HG02763 (cell line): Measurements from ENCODE around the gene TMEM164.

Experiments used
- ATAC-seq: cut with Tn5 transposase; IDR thresholded peaks from one replicate; pipeline ENCODE4 v1.9.1; 2021; ENCODE audit warnings: mild to moderate bottlenecking, moderate library complexity; ENCODE audit not compliant: unreplicated experiment

TMEM164 gene

DNA sequence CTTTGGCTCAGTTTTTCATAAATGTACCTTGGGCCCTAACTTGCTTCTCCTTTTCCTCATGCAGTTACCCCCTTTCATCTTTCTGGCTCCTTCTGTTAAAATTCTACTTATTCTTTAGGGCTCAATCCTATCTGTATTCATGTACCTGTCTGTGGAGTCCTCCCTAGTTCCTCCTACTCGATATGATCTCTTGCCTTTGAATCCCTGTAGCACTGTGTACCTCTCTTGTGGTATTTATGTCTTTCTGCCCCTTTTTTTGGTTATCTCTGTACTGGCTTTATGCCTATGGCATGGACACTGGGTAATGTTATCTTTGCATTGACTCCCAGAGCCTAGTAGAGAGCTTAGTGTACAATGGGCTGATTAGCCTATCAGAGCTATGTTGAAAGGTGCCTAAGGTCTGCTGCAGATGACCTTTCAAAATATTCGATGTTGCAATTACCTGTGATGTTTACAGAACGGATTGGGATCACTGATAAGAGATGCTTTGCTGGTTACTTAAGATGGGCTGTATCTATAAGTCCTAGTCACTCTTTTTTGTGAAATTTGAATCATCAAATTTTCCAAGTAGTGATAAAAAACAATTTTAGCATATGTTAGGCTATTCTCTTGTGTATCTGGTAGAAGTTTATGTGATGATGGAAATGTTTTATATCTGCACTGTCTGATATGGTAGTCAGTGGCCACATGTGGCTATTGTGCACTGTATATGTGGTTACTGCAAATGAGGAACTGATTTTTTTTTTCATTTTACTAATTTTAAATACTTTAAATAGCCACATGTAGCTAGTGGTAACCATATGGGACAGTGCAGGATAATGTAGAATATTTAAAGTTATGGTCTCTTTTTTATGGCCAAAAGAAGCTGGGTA is 33.5 kb downstream of the TMEM164 start:
- no peak for ATAC-seq

- ATAC-seq: no peak
Observed at GRCh38 chrX:110037178-110037577, 34.3 kb downstream of the TMEM164 start.

DNA sequence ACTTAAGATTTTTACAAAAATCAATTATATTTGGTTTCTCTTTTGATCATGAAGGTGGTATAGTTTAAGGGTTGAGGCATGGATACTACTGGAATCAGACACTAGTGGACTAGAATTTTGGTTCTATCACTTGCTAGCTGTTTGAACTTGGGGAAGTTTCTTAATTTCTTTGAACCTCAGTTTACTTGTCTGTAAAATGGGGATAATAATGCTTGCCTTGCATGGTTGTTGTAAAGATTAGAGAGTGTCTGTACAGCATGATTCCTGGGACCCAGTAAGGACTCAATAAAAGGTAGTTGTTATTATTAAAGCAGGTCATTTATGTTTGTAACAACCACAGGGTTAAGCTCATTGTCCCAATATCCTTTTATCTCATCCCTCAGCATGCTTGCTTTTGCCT is 36.0 kb downstream of the TMEM164 start:
- ATAC-seq: no peak

DNA sequence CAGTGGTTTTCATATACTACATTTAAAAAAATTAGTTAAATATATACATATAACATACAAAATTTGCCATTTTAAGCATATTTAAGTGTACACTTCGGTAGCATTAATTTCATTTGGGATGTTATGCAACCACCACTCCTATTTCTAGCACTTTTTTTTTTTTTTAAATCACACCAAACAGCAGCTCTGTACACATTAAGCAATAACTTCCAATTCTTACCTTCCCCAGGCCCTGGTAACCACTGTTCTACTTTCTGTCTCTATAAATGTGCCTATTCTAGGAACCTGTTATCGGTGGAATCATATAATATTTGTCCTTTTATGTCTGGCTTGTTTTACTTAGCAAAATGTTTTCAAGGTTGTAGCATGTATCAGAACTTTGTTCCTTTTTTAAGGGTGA is 39.1 kb downstream of the TMEM164 start:
- no peak for ATAC-seq

GRCh38 chrX:110042496-110042895 is 39.6 kb downstream of the TMEM164 start:
- ATAC-seq: no peak

- ATAC-seq: no peak
Observed at GRCh38 chrX:110043506-110043905, 40.6 kb downstream of the TMEM164 start.

- no peak for ATAC-seq
Observed at GRCh38 chrX:110044346-110045249, 41.7 kb downstream of the TMEM164 start.

DNA sequence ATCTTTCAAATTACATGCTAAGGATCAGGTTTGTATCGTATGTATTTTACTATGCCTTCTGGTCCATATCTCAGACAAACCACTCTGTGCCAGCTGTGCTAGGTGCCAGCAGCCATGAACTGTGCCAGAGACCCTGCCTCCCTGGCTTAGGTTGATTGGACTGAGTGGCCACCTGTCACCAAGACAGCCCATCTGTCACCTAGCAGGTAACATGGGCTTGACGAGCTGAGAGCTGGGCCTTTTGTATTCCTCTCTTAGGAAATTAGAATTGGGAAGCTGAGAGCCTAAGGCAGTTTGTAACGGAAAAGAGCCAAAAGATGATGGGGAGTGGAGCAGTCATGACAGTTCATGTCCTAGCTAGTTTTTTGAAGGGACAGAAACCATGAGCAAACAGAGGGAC is 42.5 kb downstream of the TMEM164 start:
- ATAC-seq: no peak

DNA sequence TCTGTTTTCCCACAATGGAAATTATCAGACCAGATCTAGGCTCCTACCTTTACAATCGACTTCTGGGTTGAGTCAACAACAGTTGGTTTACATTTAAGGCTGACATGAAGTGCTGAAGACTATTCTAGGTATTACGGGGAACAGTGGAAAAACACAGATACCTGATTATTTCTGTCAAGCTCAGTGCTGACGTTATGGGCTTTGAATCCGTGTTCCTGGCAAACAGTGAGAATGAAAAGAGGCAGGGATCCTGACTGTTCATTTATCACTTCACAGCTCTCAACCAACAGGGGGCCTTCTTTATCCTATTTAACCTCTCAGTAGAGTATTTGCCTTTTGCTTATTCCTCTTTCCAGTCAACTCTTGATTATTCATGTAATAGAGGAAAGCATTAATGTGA is 43.1 kb downstream of the TMEM164 start:
- ATAC-seq: no peak

DNA sequence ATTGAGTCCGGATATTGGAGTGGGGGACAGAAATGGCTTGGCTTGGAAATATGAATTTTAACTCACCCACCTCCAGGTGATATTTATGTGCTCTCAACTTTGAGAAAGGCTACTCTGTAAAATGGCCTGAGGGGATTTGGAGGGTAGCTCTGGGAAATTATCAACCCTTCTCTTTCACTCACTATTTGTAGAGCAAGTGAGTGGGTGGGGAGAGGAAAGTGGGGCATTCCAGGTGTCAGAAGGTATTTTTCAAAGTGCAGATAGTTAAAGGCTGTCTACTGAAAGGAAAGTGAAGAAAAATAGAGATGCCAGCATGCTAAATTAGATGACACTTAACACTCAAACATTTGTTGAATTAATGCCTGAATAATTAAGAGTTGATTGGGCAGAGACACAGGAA is 44.1 kb downstream of the TMEM164 start:
- ATAC-seq: no peak

DNA sequence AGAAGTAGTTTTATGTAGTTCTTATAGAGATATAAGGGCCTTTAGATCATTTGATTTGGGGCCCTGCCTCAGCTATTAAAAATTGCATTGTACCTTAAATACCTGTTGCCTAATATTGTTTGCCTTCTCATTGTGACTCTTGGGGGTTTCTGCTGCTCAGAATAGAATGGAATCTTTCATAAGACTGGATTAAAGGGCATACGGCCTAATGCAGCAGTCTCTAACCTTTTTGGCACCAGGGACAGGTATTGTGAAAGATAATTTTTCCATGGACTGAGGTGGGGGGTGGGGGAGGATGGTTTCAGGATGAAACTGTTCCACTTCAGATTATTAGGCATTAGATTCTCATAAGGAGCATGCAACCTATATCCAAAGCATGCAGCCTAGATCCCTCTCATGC is 46.2 kb downstream of the TMEM164 start:
- ATAC-seq: no peak

DNA sequence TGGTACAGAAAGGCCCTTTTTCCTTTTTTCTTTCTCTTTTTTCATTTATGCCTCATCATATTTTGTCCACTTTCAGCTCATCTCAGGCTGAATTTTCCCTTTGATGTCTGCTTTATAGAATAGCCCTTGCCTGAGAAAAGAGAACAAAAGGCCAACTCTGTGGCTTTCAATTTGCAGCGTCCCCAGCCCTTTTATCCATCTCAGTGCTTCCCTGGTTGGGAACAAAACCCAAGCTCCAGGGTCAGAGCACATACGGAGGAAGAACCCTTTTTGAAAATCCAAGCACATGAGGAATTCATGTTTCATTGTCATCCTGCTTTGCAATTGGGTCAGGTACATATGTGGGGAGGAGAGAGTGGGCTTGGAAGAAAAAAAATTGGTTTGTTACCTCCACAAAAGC is 47.5 kb downstream of the TMEM164 start:
- no peak for ATAC-seq

GRCh38 chrX:110050901-110051300 is 48.0 kb downstream of the TMEM164 start:
- ATAC-seq: no peak

DNA sequence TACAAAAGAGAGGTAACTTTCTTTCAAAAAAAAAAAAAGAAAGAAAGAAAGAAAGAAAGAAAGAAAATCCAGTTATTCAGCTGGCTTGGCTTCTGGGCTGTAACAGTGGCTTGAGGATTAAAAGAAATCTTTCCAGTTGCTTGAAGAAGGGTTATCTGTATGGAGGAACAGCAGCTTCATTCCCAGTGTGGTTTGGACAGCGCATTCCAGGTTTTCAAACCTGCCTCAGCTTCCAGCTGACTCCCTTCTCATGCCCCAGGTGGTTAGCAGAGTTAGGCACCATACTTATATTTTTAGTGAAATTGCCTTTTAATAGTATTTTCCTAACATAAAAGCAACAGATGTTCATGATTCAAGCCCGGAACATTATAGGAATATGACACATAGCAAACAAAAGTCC is 48.6 kb downstream of the TMEM164 start:
- ATAC-seq: no peak

GRCh38 chrX:110052303-110052702 is 49.4 kb downstream of the TMEM164 start:
- no peak for ATAC-seq

DNA sequence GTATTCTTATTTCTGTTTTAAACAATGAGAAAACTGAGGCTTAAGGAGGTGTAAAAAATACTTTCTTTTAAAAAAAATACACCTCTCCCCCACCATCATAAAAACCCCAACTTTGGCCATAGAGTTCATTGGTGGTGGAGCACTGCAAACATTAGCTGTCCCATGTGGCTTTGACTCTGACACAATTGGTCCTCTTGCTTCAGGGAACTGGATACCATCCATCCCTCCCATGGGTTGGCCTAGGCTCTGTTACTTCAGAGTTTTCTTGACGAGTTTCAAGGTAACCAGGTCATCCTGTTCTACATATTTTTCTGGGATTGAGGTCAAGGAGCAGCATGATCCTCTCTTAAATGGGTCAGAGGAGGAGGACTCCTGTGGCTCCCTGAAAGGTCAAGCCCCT is 50.5 kb downstream of the TMEM164 start:
- no peak for ATAC-seq

DNA sequence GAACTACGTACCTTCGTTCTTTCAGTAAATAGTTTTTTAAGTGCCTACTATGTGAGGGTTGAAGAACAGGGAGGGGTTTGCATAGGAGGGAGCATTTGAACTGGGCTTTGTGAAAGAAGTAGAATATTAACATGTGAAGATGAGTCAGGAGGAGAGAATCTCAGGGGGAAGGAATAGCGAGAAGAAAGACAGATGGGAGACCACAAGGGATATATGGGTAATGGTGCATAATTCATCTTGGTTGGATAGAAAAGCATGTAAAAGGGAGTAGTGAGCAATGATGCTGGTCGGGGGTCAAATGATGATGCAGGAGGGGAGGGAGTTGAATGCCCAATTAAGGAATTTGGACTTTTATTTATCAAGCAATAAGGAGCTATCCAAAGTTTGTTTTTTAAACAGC is 52.7 kb downstream of the TMEM164 start:
- no peak for ATAC-seq

- no peak for ATAC-seq
Observed at GRCh38 chrX:110056419-110056818, 53.5 kb downstream of the TMEM164 start.

DNA sequence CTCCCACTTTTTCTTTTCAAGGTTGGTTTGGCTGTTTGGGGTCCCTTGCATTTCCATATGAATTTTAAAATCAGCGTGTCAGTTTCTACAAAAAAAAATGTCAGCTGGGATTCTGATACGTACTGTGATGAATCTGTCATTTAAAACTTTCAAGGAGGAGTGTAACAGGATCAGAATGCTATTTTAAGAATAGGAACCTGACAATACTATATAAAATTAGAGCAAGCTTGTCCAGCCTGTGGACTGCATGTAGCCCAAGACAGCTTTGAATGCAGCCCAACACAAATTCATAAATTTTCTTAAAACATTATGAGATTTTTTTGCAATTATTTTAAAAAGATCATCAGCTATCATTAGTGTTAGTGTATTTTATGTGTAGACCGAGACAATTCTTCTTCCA is 56.5 kb downstream of the TMEM164 start:
- ATAC-seq: no peak

- ATAC-seq: no peak
Observed at GRCh38 chrX:110060317-110060716, 57.4 kb downstream of the TMEM164 start.

DNA sequence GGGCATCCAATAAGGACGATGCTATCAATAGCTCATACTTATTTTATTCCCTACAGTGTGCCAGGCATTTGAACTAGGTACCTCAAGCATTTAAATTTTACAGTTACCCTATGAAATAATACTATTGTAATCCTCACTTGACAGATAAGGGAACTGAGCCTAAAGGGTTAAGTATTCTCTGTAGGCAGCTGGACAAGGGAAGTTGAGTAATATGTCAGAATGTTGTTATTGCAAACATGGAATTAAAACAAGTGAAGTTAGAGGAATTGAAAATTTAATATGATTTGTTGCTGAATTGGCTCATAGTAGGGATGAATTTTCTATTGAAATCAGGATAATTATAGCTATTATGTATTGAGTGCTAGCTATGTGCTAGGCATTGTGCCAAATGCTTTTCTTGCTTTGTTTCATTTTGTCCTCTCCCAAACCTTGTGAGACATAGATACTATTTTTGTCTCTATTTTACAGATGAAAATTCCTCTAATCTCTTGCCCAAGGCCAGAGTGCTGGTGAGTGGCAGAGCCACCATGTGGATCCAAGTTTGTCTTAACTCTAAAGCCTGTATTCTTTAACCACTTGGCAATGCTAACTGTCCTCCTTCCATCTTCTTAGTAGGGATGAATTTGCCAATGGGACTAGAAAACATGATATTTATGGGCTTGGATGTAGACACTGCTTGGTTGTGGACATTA is 58.1 kb downstream of the TMEM164 start:
- no peak for ATAC-seq
